ENCODE results near the gene ZDHHC15. TPM values are rescaled to one million over a fixed set of nuclear protein-coding genes. Genes with fewer than 3 reads are reported as not detected.
"Not testable (repeated sequence)": the region's sequence is repeated elsewhere in the genome, so short reads cannot be mapped to it uniquely, and the experiment has no call there.

The ZDHHC15 gene
- polyA plus RNA-seq, 4 donors: 0.52 to 1.3 TPM; not detected in 2

DNA sequence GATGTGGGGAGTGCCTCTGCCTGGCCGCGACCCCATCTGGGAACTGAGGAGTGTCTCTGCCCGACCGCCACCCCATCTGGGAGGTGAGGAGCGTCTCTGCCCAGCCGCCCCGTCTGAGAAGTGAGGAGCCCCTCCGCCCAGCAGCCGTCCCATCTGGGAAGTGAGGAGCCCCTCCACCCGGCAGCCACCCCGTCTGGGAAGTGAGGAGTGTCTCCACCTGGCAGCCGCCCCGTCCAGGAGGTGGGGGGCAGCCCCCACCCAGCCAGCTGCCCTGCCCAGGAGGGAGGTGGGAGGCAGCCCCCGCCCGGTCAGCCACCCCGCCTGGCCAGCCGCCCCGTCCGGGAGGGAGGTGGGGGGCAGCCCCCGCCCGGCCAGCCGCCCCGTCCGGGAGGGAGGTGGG, 115.7 kb downstream of the ZDHHC15 start:
- WGBS, 3 donors: 96 to 100% (median 98%) methylated on average over 3 to 24 of the region's 24 CpGs
- not testable (repeated sequence) for H3K36me3 ChIP-seq (ENCODE audit: control insufficient read depth in 3 of 3, insufficient read depth in 2 of 3, low read depth in 1 of 3, low read length in 3 of 3); H3K27me3 ChIP-seq (ENCODE audit: control insufficient read depth in 3 of 3, insufficient read depth in 3 of 3, low read length in 3 of 3); DNase-seq; FAIRE-seq; H3K9me3 ChIP-seq (ENCODE audit: control insufficient read depth in 2 of 2, insufficient read depth in 1 of 2, low read depth in 1 of 2, low read length in 1 of 2); H3K4me1 ChIP-seq (ENCODE audit: control insufficient read depth in 3 of 3, insufficient read depth in 2 of 3, low read depth in 1 of 3, low read length in 2 of 3); H3K4me3 ChIP-seq (ENCODE audit: low read depth in 1 of 3, low read length in 3 of 3); H3K27ac ChIP-seq (ENCODE audit: low read depth in 1 of 3, low read length in 2 of 3)

DNA sequence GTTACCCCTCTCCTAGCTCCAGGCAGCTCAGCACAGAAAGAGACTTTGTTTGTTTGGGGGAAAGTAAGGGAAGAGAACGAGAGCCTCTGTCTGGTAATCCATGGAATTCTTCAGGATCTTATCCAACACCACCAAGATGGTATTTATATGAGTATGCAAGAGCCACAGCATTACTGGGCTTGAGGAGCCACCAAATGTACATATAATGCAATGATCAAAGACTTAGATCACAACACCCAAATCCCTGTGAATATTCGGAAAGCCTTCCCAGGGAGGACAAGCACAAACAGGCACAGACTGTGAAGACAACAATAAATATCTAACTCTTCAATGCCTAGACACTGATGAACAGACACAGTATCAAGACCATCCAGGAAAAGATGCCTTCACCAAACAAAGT, 132.4 kb downstream of the ZDHHC15 start:
- Histone ChIP-seq H3K27ac (ENCODE audit: low read depth in 1 of 3, low read length in 2 of 3) (no peak overlapping the region), H3K9me3 (ENCODE audit: control insufficient read depth in 2 of 2, insufficient read depth in 1 of 2, low read depth in 1 of 2, low read length in 1 of 2) (peaks cover 0 to 4% of the 10 kb centered on the region in 2 donors), H3K36me3 (ENCODE audit: control insufficient read depth in 3 of 3, insufficient read depth in 2 of 3, low read depth in 1 of 3, low read length in 3 of 3) (no peaks in the 10 kb centered on the region), H3K4me1 (ENCODE audit: control insufficient read depth in 3 of 3, insufficient read depth in 2 of 3, low read depth in 1 of 3, low read length in 2 of 3) (no peaks in the 10 kb centered on the region), H3K4me3 (ENCODE audit: low read depth in 1 of 3, low read length in 3 of 3) (no peak overlapping the region), H3K27me3 (ENCODE audit: control insufficient read depth in 3 of 3, insufficient read depth in 3 of 3, low read length in 3 of 3) (no peaks in the 10 kb centered on the region)
- WGBS, 3 donors: 80 to 93% (median 82%) methylated on average over 2 of the region's 2 CpGs
- FAIRE-seq (no peak), DNase-seq (no peak)

DNA sequence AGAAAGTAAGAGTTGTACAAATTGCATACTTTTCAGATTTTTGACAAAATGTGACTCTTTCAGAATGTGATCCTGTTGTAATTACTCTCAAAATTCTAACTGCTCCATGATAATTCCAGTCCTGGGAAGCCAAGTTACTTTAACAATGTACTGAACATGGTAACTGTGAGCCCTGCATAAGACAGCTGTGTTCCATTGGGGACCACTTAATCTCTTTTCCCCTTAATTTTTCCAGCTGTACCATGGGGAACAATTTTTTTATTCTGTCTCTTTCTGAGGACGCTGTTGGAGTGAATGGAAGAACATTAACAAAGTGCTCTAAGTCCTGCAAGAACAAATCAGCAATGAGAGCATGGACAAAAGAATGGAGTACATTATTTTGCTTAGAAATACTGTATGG, 153.1 kb downstream of the ZDHHC15 start:
- Histone ChIP-seq H3K36me3 (ENCODE audit: control insufficient read depth in 3 of 3, insufficient read depth in 2 of 3, low read depth in 1 of 3, low read length in 3 of 3) (no peaks in the 10 kb centered on the region), H3K4me3 (ENCODE audit: low read depth in 1 of 3, low read length in 3 of 3) (no peak overlapping the region), H3K4me1 (ENCODE audit: control insufficient read depth in 3 of 3, insufficient read depth in 2 of 3, low read depth in 1 of 3, low read length in 2 of 3) (no peaks in the 10 kb centered on the region), H3K9me3 (ENCODE audit: control insufficient read depth in 2 of 2, insufficient read depth in 1 of 2, low read depth in 1 of 2, low read length in 1 of 2) (peaks cover 0 to 2% of the 10 kb centered on the region in 2 donors), H3K27ac (ENCODE audit: low read depth in 1 of 3, low read length in 2 of 3) (no peak overlapping the region), H3K27me3 (ENCODE audit: control insufficient read depth in 3 of 3, insufficient read depth in 3 of 3, low read length in 3 of 3) (no peaks in the 10 kb centered on the region)
- WGBS, 3 donors: 63 to 92% (median 78%) methylated on average over 1 of the region's 1 CpG
- FAIRE-seq (no peak), DNase-seq (no peak)

DNA sequence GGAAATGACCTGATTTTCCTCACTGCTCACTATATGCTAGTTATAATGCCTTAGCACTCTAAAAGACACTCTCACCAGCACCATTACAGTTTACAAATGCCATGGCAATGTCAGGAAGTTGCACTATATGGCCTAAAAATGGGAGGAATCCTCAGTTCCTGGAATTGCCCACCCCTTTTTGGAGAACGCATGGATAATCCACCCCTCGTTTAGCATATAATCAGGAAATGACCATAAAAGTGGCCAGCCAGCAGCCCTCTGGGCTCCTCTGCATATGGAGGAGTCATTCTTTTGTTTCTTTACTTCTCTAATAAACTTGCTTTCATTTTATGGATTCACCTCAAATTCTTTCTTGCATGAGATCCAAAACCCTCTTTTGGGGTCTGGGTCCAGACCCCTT, 156.0 kb downstream of the ZDHHC15 start:
- DNase-seq (no peak), FAIRE-seq (no peak)
- H3K27ac ChIP-seq (ENCODE audit: low read depth in 1 of 3, low read length in 2 of 3): no peak overlapping the region
- 84 to 96% (median 93%) methylated on average over 2 of the region's 2 CpGs for WGBS, 3 donors
- H3K9me3 ChIP-seq (ENCODE audit: control insufficient read depth in 2 of 2, insufficient read depth in 1 of 2, low read depth in 1 of 2, low read length in 1 of 2): peaks cover 0 to 6% of the 10 kb centered on the region in 2 donors
- no peaks in the 10 kb centered on the region for H3K36me3 ChIP-seq (ENCODE audit: control insufficient read depth in 3 of 3, insufficient read depth in 2 of 3, low read depth in 1 of 3, low read length in 3 of 3)
- no peaks in the 10 kb centered on the region for H3K27me3 ChIP-seq (ENCODE audit: control insufficient read depth in 3 of 3, insufficient read depth in 3 of 3, low read length in 3 of 3)
- no peaks in the 10 kb centered on the region for H3K4me1 ChIP-seq (ENCODE audit: control insufficient read depth in 3 of 3, insufficient read depth in 2 of 3, low read depth in 1 of 3, low read length in 2 of 3)
- no peak overlapping the region for H3K4me3 ChIP-seq (ENCODE audit: low read depth in 1 of 3, low read length in 3 of 3)

DNA sequence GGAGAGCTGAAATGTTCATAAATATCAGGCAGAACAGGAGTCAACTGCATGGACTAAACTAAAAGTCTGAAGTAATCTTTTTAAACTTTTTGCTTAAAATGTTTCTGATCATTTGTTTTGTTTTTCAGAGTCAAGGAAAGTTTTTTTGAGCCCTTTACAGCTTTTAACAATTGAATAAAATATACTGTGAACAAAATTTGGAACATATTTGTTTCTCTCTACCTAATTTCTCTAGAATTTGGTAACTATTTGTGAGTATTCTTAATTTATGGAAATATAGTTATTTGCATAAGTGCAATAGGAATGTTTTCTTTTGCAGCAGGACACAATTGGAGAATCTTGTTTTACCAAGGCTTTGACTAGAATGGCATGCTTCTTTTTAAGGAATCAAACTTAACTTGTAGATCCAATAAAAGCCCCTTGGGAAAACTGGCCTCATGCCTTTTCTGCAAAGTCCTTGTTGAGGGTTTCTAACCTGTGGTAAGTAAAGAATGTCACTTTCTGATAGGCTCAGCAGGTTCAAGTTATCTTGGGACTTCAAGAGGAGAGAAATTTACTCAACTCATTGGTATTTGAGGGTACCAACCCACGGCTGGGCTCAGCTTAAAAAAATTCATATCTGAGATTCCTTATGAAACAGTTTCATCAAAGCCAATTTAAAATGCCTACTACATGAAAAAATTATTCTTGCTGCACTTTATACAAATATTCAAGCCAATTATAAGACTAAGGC, 157.4 kb downstream of the ZDHHC15 start:
- DNase-seq (no peak), FAIRE-seq (no peak)
- 60 to 92% (median 73%) methylated on average over 1 of the region's 1 CpG for WGBS, 3 donors
- no peaks in the 10 kb centered on the region for H3K4me1 ChIP-seq (ENCODE audit: control insufficient read depth in 3 of 3, insufficient read depth in 2 of 3, low read depth in 1 of 3, low read length in 2 of 3)
- H3K27ac ChIP-seq (ENCODE audit: low read depth in 1 of 3, low read length in 2 of 3): no peak overlapping the region
- H3K36me3 ChIP-seq (ENCODE audit: control insufficient read depth in 3 of 3, insufficient read depth in 2 of 3, low read depth in 1 of 3, low read length in 3 of 3): no peaks in the 10 kb centered on the region
- H3K27me3 ChIP-seq (ENCODE audit: control insufficient read depth in 3 of 3, insufficient read depth in 3 of 3, low read length in 3 of 3): no peaks in the 10 kb centered on the region
- H3K9me3 ChIP-seq (ENCODE audit: control insufficient read depth in 2 of 2, insufficient read depth in 1 of 2, low read depth in 1 of 2, low read length in 1 of 2): peaks cover 0 to 6% of the 10 kb centered on the region in 2 donors
- no peak overlapping the region for H3K4me3 ChIP-seq (ENCODE audit: low read depth in 1 of 3, low read length in 3 of 3)

DNA sequence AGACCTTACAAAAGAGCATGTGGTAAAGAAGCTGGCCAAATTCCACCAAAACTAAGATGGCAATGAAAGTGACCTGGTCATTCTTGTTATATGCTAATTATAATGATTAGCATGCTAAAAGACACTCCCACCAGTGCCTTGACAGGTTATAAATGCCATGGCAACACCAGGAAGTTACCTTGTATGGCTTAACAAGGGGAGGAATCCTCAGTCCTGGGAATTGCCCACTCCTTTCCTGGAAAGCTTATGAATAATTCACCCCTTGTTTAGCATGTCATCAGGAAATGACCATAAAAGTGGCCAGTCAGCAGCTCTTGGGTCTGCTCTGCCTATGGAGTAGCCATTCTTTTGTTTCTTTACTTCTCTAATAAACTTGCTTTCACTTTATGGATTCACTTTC, 161.0 kb downstream of the ZDHHC15 start:
- no peak overlapping the region for H3K27ac ChIP-seq (ENCODE audit: low read depth in 1 of 3, low read length in 2 of 3)
- H3K36me3 ChIP-seq (ENCODE audit: control insufficient read depth in 3 of 3, insufficient read depth in 2 of 3, low read depth in 1 of 3, low read length in 3 of 3): no peaks in the 10 kb centered on the region
- no peak for FAIRE-seq

DNA sequence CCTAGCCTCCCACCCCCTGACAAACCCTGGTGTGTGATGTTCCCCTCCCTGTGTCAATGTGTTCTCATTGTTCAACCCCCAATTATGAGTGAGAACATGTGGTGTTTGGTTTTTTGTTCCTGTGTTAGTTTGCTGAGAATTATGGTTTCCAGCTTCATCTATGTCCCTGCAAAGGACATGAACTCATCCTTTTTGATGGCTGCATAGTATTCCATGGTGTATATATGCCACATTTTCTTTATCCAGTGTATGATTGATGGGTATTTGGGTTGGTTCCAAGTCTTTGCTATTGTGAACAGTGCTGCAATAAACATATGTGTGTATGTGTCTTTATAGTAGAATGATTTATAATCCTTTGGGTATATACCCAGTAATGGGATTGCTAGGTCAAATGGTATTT, 174.2 kb downstream of the ZDHHC15 start:
- not testable (repeated sequence) for H3K27ac ChIP-seq (ENCODE audit: low read depth in 1 of 3, low read length in 2 of 3); H3K9me3 ChIP-seq (ENCODE audit: control insufficient read depth in 2 of 2, insufficient read depth in 1 of 2, low read depth in 1 of 2, low read length in 1 of 2); DNase-seq; H3K27me3 ChIP-seq (ENCODE audit: control insufficient read depth in 3 of 3, insufficient read depth in 3 of 3, low read length in 3 of 3); H3K4me3 ChIP-seq (ENCODE audit: low read depth in 1 of 3, low read length in 3 of 3); H3K4me1 ChIP-seq (ENCODE audit: control insufficient read depth in 3 of 3, insufficient read depth in 2 of 3, low read depth in 1 of 3, low read length in 2 of 3); H3K36me3 ChIP-seq (ENCODE audit: control insufficient read depth in 3 of 3, insufficient read depth in 2 of 3, low read depth in 1 of 3, low read length in 3 of 3); FAIRE-seq

More for the DNA sequence above, 161.0 kb downstream of the ZDHHC15 start:
- DNase-seq: no peak
- no peaks in the 10 kb centered on the region for H3K4me1 ChIP-seq (ENCODE audit: control insufficient read depth in 3 of 3, insufficient read depth in 2 of 3, low read depth in 1 of 3, low read length in 2 of 3)
- H3K27me3 ChIP-seq (ENCODE audit: control insufficient read depth in 3 of 3, insufficient read depth in 3 of 3, low read length in 3 of 3): no peaks in the 10 kb centered on the region
- no peak overlapping the region for H3K4me3 ChIP-seq (ENCODE audit: low read depth in 1 of 3, low read length in 3 of 3)
- H3K9me3 ChIP-seq (ENCODE audit: control insufficient read depth in 2 of 2, insufficient read depth in 1 of 2, low read depth in 1 of 2, low read length in 1 of 2): peaks cover 0 to 6% of the 10 kb centered on the region in 2 donors

DNA sequence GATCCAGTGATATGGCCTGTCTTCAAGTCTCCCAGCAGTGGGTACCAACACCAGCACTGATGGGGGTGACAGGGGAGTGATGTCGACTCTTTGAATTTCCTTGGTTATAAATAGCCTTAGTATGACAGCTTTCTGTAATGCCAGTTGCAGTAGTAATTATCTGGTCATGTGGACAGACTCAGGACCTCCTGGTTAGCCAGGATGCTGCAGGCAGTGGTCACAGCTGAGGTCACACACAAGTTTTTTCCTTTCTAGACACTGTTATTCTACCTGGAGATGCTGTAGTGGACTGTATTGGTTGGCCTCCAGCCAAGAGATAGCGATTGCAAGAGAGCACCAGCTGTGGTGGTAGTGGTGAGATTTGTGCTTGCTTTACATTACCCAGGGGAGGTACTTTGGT, 185.3 kb downstream of the ZDHHC15 start:
- Histone ChIP-seq H3K27me3 (ENCODE audit: control insufficient read depth in 3 of 3, insufficient read depth in 3 of 3, low read length in 3 of 3) (no peaks in the 10 kb centered on the region), H3K27ac (ENCODE audit: low read depth in 1 of 3, low read length in 2 of 3) (no peak overlapping the region), H3K4me3 (ENCODE audit: low read depth in 1 of 3, low read length in 3 of 3) (no peak overlapping the region), H3K9me3 (ENCODE audit: control insufficient read depth in 2 of 2, insufficient read depth in 1 of 2, low read depth in 1 of 2, low read length in 1 of 2) (peaks cover 0 to 28% of the 10 kb centered on the region in 2 donors), H3K36me3 (ENCODE audit: control insufficient read depth in 3 of 3, insufficient read depth in 2 of 3, low read depth in 1 of 3, low read length in 3 of 3) (no peaks in the 10 kb centered on the region), H3K4me1 (ENCODE audit: control insufficient read depth in 3 of 3, insufficient read depth in 2 of 3, low read depth in 1 of 3, low read length in 2 of 3) (no peaks in the 10 kb centered on the region)
- WGBS, 3 donors: 36 to 46% (median 44%) methylated on average over 2 of the region's 2 CpGs
- DNase-seq (no peak), FAIRE-seq (no peak)

DNA sequence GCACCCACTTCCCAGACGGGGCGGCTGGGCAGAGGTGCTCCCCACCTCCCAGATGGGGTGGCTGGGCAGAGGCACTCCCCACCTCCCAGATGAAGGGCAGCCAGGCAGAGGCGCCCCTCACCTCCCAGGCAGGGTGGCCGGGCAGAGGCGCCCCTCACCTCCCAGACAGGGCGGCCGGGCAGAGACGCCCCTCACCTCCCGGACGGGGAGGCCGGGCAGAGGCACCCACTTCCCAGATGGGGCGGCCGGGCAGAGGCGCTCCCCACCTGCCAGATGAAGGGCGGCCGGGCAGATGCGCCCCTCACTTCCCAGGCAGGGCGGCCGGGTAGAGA, 187.7 kb downstream of the ZDHHC15 start:
- no peak overlapping the region for H3K27ac ChIP-seq (ENCODE audit: low read depth in 1 of 3, low read length in 2 of 3)
- no peak overlapping the region for H3K4me3 ChIP-seq (ENCODE audit: low read depth in 1 of 3, low read length in 3 of 3)
- no peaks in the 10 kb centered on the region for H3K4me1 ChIP-seq (ENCODE audit: control insufficient read depth in 3 of 3, insufficient read depth in 2 of 3, low read depth in 1 of 3, low read length in 2 of 3)
- DNase-seq: no peak
- peaks cover 0 to 28% of the 10 kb centered on the region in 2 donors for H3K9me3 ChIP-seq (ENCODE audit: control insufficient read depth in 2 of 2, insufficient read depth in 1 of 2, low read depth in 1 of 2, low read length in 1 of 2)
- H3K27me3 ChIP-seq (ENCODE audit: control insufficient read depth in 3 of 3, insufficient read depth in 3 of 3, low read length in 3 of 3): no peaks in the 10 kb centered on the region
- H3K36me3 ChIP-seq (ENCODE audit: control insufficient read depth in 3 of 3, insufficient read depth in 2 of 3, low read depth in 1 of 3, low read length in 3 of 3): no peaks in the 10 kb centered on the region
- WGBS, 3 donors: 83 to 99% (median 90%) methylated on average over 1 to 19 of the region's 19 CpGs
- no peak for FAIRE-seq
